HG03565 (cell line): ENCODE measurements around the gene ATP5F1D.

ENCODE experiments used
- ATAC-seq: cut with Tn5 transposase; IDR thresholded peaks from one replicate; pipeline ENCODE4 v1.9.1; 2021; ENCODE audit warnings: mild to moderate bottlenecking, moderate library complexity; ENCODE audit not compliant: unreplicated experiment

ATP5F1D gene

DNA sequence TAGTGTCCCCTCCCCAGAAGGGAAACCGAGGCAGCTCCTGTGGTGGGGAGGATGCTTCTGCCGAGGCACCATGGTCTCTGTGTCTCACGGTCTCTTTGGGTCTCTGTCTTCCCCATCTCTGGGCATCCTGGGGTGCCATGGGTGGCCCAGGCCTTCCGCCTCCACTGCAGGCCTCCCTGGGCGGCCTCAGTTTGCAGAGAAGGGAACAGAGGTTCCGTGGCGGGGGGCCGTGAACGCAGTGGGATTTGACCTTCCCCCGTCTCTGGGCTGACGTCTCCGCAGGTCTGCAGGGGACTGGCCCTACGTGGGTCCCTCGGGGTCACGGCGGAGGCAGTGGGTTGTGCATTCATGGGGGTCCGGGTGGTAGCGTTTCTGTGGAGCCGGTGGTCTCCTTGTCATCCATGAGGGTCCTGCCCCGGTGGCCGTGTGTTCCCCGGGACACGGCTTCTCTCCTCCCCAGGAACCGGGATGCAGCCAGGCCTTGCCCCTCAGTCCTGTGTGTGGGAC lies 48.7 kb downstream of the ATP5F1D start:
- ATAC-seq: no peak

DNA sequence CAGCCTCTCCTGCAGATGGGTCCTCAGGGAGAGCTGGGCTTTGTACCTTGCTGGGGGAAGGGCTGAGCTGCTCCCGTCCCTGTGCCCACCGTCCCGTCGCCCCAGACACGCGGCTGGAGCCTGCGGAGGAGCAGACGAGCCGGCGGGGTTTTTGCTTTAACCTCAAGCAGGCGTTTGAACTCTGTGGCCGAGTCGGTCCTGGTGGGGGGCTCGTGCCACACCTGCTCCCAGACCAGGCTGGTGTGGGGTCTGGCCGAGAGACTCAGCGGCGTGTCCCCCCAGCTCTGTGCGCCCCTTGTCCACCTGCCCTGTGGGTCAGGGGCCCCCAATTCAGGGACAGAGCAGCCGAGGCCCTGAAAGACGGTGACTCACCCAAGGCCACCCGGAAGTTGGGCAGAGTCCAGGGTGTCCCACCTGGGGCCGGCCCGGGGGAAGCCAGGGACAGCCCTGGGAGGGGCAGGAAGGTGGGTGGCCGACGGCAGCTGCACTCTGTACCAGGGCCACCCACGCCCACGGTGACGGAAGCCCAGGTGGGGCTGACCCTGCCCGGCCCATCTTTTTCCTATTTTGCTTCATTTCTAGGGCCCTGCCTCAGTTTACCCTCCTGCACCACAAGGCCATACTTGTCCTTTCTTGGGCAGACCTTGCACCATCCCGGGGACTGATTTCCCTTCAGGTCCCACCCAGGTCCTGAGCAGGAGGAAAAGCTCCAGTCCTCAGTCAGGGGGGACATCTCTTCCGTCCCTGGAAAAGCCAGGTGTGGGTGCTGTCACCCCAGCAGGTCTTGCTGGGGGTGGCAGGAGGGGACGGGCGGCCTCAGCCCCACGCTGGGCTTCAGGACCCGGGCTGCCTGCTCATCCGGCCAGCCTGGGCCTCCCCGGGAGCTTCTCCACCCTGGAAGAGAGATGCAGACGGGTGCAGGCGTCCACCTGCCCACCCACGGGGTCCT lies 49.4 kb downstream of the ATP5F1D start:
- ATAC-seq: no peak

DNA sequence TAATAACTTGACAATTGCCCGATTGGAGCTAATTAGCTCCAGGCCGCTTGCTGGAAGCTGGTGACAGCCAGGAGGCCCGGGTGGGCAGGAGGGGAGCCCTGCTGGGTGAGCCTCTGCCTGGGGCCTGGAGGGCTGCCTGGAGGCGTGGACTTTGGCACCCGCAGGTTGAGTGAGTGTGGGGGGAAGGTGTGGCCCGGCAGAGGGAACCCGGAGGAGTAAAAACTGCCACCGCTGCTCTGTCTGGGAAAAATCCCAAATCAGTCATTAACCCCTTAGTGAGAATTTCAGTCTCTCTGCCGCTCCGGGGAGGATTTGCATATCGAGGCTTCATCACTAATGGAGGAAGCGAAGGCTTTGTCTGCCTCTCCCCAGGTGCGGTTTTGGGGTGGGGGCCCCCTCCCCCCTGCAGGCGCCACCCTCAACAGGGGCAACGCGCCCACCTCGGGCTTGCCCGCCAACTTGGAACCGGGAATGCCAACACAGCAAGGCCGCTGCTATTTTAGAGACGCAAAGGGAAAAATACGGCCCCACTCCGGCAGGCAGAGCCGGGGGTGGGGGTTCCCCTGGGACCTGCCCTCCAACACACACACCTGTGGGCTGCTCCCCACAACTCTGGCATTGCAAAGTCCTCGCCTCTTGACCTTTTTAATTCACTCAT lies 50.3 kb downstream of the ATP5F1D start:
- no peak for ATAC-seq

DNA sequence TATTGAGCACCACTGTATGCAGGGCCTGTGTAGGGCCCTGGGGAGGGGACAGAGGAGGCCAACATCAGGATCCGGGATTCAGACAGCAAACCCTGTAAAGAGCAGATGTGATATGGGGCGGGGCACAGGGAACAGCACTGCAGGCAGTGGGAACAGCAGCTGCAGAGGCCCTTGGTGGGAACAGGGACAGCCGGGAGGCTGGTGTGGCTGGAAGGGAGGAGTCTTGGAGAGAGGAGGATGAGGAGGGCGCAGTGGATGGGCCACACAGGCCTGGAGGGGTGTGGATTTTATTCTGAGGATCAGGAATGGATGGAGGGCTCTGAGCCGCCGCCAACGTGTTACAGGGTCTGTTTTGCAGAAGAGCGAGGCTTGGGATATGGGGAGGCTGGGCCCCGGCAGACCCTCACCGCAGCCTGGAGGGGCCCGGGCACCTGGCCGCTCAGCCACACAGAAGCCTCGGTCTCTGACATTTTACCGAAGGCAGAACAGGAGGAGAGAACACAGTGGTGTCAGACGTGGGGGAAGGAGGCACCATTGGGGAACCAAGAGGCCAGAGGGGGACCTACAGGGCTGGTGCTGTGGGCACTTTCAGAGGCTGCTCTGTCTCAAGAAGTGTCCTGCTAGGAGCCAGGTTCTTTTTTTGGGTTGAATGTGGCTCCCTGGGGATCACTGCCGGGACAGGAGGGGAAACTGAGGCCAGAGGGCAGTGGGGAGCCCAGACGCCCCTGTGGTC lies 51.0 kb downstream of the ATP5F1D start:
- no peak for ATAC-seq

DNA sequence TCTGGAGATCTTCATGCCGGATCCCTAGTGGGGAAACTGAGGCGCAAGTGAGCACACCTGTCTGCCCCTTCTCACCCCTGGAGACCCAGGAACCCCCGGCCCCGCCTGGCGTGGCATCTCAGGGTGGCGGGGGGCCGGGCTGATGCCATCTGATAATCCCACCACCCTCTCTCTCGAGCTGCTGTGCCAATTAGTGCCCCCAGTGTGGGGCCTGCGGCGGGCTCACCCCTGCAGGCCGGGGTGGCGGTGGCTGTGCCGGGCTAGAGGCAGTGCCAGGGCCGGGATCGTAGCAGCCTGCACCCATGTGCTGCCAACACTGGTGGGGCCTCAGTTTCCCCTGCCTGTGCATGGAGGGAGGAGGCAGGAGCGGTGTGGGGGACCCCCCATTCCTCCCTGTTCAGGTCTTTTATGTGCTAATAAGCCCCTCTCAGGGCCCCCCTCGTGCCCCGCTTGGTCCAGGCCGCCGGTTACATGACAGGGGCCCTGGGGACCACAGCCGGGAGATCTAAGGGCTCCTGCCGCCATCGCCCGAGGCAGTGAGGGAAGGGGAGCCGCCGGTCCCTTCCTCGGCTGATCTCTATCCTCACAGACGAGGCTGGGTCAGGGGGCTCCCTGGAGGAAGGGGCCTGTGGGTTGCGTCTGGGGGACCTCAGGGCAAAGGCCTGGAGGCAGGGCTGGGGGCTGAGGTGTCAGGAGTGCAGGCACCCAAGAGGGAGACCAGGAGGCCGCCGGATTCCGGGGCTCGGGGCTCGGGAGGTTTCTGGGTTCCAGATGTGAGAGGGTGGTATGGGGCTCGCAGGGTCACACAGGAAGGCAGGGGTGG lies 52.4 kb downstream of the ATP5F1D start:
- no peak for ATAC-seq
